SKM-1 treated with dmso at 0.1 percent for 144 hours (cell line): ENCODE measurements around the gene FARS2.

Experiments used
- DNase-seq: peaks from one replicate; lab custom pipeline; 2025; ENCODE audit not compliant: unreplicated experiment; lab: John Stamatoyannopoulos, UW

FARS2 gene

DNA sequence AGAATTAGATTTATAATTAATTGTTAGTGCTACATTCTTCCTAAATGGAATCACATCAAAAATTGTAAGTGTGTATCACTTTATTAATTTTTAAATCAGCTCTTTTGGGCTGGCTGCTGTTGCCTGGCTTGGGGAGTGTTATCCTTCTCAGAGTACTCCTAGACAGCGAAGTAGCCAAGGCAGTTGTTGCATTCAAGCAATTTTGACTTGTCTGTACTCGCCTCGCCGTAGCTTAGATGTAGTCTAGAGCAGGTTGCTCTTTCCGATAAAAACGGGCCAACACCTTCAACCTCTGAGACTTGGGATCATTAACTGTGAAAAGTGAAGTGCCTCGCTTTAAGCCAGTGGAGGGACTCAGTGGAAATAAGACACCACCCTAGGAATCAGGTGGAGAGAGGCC is 151.3 kb downstream of the FARS2 start:
- no peak for DNase-seq

DNA sequence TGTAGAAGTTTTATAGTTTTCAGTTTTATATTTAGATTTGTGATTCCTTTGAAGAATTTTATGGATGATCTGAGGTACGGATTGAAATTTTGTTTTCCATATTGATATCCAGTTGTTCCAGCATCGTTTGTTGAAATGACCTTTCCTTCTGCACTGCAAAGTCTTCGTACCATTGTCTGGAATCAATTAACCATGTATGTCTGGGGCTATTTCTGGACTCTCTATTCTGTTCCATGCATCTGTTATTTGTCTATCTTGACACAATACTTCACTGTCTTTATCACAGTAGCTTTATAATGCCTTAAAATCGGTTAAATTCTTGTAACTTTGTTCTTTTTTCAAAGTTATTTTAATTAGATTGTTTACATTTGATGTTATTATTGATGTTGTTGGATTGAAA is 154.9 kb downstream of the FARS2 start:
- DNase-seq, result no peak

DNA sequence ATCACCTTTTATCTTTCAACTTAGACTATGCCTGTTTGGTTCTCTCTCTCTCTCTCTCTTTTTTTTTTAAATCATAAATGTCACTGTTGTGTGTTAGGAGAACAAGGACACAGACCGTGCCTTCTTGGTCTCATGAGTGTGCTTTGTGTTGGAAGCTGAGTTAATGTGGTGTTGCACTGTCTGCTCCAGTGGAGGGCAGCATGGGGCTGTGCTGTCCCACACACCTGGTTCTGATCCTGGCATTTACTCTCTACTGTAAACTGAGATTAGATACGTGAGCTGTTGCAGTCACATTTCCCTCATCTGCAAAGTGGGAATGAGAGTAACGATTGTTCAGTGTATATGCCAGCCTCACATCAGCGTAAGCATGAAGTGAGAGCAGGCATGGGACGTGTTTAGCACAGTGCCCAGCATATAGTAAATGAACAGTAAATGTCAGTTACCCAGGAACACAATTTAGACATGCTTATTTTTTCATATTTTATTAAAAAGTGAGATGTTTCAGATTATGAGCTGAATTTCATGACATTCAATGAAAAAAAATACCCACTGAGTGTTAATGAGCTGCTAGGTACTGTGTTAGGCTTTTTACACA is 161.1 kb downstream of the FARS2 start:
- no peak for DNase-seq

DNA sequence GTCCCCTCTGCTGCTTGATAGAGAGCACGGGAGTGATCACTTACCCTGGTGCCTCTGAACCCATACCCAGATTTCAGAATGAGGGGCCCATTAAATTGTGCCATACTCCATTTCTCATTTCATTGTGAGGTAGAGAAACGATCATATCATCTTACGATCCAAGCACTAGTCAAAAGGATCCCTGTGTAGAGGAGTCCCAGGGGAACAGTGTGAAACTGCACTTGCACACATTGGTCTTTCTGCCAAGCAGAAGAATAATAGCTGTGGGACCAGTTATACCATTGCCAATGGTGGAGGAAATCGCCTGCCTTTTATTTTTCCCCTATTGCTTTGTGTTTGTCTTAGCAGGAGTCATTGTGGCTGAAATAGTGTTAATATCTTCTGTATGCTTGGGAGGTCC is 161.9 kb downstream of the FARS2 start:
- DNase-seq, result no peak

DNA sequence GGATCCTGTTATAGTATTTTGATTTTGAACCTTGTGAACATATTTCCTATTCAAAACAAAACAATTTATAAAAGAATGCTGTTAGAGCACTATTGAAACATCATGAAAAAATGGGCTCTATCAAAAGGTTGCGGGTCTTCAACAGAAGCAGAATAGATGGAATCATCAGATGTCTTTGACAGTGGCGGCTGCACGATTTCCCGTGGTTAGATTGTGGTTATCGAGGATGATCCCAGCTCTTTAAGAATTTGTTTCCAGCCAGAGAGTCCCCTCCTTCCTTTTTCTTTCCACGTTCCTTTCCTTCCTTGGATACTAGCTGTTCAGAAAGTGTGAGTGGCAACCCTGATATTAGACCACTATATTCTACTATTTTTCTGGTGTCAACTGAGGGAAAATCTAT is 163.4 kb downstream of the FARS2 start:
- no peak for DNase-seq

DNA sequence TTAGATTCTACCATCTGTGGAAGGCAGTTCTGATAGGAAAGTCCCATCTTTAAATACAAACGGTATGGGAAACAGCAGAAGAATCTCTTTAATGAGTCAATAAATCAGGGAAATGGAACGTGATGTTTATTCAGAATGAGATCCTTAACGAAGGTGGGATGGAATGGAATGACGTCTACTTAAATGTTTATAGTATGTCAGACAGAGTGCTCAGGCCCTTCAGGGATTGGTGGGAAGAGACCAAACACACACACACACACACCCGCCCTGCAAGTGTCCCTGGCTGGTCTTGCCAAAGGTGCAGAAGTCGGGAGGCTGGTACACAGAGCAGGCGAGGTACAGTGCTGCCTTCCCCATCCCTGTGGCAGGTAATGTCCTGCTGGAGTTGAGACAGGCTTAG is 164.0 kb downstream of the FARS2 start:
- no peak for DNase-seq

DNA sequence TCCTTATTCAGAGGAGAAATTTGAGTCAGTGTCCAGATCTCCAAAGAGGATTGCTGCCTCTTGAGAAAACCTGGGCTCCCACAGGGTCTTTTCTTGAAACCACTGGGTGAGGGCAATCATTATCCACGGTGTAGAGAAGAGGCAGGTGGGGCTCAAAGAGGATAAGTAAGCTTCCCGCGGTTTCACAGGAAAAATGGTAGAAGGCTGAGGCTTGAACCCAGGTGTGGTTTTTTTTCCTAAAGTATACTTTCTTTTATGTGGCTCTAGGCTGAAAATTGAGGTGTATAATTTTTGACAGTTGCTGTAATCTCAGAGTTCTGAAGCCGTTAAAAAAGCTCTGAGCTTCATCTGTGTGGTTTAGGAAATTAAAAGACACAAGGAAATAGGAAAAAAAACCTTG is 164.5 kb downstream of the FARS2 start:
- DNase-seq, result no peak

DNA sequence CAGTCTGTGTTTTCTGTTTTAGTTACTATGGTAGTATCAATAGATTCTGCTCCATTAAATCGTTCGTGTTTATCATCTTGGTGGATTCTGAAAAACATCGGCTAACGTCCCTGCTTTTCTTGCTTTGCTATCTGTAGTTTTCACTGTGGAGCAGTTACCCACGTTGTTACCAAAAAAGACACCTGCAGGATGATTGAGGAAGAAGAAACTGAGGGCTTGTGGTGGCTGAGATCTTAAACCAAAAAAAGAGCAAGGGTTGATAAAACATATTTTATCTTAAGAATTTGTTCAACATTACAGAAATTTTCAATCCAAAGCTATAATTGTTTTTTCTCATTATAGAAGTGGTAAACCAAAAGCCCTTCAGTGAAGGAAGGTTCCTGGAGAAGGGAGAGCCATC is 166.3 kb downstream of the FARS2 start:
- no peak for DNase-seq

DNA sequence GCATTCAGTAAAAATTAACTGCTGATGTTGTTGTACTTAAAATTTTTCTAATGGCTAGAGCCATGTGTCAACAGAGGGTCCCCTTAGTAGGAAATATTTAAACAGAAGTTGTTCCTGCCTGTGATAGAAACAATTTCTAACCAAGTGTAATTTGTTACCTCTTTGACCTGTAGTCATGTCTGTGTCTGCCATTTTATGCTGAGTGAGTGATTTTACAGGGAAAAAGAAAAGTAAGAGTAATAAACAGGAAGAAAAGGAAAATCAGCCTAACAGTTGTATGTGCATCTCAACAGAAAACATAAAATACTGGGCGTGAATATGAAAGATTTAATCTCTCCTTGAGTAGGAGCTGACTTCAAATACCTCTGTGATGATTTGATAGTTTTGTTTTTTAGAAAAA is 172.0 kb downstream of the FARS2 start:
- no peak for DNase-seq

DNA sequence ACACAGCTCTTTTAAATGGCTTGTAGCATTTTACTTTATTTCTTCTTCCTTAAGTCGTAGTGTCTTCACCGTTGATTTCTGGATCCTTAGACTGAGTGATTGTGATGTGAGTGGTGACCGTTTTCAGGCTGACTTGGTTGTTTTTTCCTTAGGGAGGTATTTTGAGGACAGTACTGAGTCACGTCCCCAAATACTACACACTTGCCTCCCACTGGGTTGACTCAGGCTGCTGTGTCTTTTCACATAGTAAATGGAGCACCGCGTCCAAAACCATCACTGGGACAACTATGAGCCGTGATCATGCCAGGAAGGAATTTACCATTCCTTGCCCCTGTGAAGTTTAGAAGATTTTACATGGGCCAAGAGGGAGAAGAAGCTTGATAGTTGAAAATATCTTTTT is 174.1 kb downstream of the FARS2 start:
- DNase-seq, result no peak

DNA sequence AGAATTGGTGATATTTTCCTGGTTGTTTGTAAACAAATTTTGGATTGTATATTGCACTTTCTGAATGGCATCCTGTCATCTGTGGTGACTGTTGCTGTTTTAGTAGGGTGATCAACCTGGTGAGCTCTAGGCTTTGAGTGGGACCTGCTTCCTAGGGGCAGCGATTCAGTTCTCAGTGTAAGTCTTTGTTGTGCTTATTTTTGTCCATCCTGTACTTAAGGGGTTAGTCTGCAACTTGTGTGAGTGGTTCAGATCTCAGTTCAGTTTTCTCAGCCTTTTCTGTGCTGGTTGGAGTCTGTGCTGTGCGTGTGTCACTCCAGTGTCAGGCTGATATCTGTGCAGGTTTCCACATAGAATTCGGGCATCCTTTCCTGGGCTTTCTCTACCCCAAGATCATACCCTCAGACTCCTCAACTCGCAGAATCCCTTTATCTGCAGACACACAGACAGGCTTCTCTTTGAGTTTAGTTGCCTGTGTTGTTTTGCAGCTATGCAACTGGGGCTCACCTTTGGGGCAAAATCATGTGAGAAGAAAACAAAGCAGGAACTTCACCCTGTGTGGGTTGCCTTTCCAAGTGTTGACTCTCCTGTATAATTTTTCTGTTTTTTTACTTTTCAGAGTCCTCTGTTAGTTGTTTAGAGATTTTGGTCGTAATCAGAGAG is 177.7 kb downstream of the FARS2 start:
- DNase-seq, result no peak

DNA sequence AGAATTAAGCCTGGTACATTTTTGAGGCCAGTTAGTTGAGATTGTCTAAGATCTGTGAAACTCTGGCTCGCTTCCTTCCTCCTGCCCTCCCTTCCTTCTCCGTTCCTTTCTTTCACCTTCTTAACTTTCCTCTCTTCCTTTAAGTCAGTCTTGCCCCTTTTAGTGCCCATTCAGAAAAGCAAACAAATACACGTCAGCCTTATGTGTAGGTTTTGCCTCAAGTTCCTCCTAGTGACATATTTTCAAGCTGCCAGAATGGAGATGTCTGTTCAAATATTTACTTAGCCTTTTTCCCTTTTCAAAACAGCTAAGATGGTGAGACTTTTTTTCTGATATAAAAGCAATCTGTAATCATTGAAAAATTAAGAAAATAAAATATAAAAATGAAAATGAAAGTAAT is 178.4 kb downstream of the FARS2 start:
- no peak for DNase-seq

DNA sequence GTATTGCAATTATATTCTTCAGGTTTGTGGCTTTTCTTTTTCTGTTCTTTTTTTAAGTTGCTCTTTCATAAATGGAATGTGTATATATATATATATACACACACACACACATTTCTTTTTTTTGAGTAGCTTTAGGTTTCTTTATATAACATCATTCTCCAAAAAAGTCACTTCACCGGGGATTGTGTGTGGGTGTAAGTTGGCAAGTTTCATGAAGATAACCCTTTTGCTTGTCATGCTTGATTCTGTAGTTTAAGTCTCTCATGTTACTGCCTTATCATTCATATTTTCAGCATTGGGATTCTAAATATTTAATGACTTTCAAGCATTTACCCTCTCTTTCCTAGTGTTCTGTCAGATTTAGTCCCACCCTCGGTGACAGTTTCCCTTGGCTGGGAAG is 181.0 kb downstream of the FARS2 start:
- DNase-seq, result no peak

DNA sequence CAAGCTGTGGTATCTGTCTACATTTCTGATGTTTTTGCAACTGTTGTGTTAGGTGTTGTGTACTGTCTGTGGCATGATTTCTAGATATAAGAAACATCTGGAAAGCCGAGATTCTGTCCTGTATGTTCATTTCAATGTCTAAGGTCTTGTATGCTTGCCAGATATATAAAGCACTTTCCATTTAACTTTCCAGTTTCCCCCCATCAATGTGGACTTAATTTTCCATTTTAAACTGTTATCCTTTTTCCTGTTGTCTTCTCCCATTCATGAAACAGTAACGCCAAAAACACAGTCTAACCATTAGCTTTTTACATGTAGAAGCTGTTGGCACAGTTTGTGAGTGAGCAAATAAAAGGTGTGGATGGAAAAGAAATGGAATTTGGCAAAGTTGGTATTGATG is 181.6 kb downstream of the FARS2 start:
- DNase-seq, result no peak

DNA sequence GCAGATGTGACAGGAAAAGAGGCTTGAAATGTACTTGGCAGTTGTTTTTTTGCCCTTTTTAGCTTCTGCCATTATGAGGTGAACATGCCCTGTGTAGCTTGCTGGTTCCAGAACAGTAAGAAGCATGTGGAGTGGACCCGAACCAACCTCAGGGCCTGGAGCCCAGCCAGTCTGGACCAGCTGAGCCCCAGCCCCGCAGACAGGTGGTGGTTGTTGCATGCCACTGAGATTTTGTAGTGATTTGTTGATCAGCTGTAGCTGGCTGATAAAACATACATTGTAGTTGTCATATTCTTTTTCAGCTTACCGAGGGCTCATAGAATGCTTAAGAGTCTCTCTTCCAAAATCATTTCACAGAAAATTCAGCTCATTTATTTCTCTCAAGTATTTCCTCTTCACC is 182.2 kb downstream of the FARS2 start:
- no peak for DNase-seq

DNA sequence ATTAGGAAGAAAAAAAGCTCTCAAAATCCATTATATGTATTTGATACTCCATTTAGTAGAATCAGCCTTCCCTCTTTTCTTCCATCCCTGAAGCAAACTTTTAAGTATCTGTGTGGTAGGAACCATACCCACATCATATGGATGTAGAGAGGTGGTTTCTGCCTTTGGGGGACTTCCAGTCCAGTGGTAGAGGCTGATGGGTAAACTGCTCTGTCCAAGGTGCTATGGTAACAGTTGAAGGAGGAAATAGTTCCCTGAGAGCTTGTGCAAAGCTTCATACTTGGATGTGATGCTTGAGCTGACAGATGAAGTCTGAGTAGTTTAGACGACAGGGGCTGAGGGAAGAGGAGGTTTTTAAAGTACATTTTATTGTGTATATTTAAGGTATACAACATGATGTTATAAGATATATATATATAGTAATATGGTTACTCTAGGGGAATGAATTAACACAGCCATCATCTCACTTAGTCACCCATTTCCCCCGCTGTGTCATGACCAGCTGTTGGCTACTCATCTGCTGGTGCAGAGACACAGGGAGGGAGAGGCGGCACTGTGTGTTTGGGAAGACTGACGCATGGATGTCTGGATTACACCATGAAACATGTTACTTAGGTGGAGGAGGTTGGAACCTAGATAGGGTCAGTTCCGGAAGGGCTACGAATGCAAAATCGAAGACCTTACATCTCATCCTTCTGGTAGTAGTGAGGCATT is 185.2 kb downstream of the FARS2 start:
- DNase-seq, result no peak

DNA sequence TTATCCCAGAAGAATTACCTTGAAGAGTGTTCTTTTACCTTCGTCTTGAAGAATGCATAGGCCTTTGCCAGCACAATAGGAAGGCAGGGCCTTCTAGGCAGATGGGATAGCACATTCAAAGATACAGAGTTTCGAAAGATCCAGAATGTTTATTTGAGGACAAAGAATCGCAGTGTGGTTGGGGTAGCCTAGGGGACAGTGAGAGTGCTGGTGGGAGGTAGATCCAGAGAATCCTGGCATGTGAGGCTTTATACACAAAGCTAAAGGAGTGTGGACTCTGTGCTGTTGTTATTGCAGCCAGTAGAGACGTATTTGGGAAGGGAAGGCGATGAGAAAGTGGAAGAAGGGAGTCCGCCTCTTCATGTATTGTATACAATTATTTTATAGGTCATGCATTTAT is 186.6 kb downstream of the FARS2 start:
- no peak for DNase-seq

DNA sequence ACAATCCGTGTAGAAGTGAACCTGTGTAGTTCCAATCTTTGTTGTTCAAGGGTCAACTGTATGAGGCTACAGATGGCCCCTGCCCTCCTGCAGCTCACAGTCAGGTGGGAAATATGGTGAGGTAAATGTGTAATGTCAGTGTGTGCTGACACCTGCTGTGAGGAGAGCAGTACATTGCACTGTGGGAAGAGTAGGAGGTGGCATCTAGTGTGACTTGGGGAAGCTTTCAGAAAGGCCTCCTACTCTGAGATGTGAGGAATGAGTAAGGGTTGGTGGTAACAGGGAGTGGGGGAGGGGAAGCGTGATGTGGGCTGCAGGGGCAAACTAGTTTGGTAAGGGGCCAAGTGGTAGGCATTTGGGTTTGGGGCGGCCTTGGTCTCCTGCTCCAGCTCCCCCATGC is 188.8 kb downstream of the FARS2 start:
- no peak for DNase-seq

DNA sequence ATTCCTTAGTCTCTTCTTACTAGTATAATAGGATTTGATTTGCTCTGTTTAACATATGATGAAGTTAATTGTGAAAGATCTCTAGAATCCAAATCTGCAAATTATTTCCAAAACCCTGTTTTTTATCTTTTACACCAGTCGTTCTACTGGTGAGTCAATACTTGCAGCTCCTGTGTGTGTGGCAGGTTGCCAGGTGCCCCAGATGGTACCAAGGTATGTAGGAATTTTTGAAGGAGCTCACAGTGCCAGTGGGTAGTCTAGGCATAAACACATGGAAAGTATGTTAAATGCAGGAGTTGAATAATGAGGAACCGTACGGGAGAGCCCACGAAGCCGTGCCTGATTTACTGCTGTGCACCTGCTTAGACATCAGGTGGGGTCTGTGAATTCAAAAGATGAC is 192.2 kb downstream of the FARS2 start:
- no peak for DNase-seq

DNA sequence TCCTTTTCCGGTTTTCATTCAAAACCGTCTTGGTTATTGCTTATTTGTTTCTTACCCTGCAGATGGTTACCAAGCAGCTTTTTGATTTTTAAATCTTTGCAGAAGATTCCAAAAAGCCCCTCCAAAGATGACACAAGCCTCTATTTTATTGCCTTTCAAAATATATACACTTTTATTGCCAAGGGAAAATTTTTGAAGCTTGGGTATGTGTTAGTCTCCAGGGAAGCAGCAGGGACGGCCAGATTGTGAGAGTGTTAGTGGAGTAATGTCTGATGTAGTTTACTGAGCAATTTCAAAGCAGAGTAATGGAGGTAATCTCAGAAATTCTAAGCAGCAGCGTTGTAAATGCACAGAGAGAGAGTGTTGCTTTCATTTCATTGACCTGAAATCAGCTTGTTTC is 193.8 kb downstream of the FARS2 start:
- DNase-seq, result no peak

DNA sequence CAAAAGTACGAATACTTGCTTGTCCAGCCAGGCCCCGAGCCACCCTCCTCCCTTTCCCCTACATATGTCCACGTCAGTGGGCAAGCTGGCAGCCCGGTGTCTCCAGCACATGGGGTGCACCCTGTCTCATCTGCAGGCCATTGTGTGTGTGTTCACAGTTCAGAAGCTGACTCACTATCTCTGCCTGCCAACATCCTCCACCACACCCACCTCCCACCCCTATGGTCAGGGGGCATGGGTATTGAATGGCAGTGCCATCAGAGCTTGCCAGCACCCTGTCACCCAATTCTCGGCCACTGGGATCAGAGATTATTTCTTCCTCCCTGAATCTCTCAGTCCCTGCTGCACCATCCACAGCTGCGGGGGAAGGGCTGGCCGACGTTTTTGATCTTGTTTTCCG is 195.7 kb downstream of the FARS2 start:
- no peak for DNase-seq

DNA sequence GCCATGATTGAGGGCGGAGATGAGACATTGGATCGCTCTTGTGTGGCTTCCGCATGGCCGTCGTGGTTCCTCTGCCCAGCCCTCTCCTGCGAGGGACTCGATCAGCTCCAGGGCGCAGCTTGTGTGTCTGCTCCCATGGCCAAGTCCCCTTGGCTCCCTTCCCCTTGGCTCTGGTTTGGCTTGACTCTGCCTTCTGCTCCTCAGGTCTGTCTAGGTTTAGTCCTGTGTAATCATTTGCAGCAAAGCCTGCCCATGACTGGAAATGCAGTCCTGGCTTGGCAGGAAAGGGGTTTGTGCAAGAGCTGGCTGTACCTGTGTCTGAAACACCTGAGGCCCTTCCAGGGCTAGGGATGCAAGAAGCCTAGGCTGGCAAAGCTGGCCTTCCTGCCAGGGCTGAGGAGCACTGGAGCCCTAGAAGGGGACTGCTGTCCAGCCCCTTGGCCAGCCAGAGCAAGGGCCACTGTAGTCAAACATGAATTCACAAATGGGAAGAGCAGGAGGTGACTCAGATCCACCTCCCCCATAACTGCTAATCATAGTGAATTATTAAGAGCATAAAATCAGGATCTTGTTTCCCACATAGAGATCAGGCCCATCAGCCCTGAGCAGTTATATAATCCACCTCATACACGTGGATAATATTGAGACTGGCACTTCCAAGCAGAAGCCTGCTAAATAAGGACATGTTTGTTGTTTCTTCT is 196.8 kb downstream of the FARS2 start:
- DNase-seq, result no peak
